OCI-M2 (cell line): ENCODE results near the gene HP.

ENCODE experiments used
- DNase-seq: peaks from one replicate; lab custom pipeline; 2025; ENCODE audit not compliant: unreplicated experiment; lab: John Stamatoyannopoulos, UW

The HP gene

DNA sequence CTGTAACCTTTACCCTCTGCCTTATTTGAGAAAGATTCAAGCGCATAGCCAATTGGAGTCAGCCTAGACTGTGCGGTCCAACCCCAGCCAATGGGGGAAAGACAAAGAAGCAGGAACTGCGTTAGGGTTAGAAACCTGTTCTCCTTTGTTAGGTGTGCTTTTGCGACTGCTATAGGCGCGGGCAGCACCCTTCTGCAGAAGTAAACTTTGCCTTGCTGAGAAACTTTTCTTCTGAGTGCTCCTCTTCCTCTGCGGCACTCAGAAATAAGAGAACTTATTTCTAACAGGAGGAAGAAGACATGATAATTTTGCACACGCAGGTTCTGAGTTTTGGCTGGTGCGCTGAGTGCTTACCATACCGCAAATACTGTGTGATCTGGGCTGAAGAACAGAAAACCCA lies 30.1 kb downstream of the HP start:
- no peak for DNase-seq

DNA sequence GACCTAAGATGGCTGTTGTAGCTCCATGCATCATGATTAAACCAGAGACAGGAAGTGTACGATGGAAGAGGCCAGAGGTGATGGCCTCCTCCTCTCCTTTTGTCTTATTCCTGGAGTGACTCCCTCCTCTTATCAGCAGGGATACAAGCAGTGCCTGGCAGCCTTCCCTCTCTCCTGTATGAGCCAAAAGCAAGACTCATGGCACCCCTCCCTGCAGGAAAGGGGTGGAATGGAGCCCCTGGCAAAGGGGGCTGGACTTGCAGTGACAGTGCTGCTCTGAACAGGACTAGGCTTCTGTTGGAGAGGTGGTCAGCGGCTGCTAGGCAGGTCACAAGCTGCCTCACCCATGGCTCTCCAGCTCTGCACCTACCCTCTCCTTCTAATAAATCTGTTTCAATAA lies 30.7 kb downstream of the HP start:
- DNase-seq = no peak

DNA sequence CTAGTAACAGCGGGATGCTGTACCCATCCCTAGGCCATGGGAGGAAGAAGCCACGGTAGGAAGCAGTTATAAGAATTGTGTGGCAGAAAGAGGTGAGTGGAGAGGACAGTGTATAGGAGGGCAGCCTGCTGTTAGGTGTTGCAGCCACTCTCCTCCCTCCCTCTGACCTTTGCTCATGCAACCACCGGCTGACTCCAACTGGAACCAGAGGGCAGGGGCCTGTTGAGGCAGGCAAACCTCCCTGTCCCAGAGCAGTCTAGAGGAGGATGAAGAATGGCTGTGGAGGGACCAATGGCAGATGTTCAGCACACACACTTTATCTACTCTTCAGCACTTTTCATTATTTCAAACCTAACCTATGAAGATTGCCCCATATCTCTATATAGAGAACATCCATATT lies 36.9 kb downstream of the HP start:
- no peak for DNase-seq

DNA sequence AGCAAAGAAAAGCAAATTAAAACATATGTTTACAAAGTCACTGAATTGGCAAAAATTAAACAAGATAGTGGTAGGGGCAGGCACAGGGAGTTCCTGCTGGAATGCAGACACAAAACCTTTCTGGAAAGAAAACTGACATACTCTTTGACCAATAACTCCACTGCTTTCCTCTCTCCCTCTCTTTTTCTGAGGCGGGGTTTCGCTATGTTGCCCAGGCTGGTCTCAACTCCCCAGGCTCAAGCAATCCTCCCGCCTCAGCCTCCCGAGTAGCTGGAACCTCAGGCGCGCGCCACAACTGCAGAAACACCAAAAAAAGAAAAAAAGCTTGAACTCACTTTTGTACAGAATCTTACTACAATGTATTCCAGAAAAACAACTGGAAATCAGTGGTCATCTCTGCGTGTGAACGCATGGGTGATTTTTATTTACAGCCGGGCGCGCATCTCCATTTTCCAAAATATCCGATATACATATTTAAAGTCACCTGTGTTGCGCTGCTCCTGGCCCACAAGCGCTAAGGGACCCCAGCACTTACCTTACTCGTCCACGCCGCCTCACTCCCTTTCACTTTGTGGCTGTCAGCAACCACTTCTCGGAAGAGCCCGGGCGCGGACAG lies 38.6 kb downstream of the HP start:
- DNase-seq = no peak

DNA sequence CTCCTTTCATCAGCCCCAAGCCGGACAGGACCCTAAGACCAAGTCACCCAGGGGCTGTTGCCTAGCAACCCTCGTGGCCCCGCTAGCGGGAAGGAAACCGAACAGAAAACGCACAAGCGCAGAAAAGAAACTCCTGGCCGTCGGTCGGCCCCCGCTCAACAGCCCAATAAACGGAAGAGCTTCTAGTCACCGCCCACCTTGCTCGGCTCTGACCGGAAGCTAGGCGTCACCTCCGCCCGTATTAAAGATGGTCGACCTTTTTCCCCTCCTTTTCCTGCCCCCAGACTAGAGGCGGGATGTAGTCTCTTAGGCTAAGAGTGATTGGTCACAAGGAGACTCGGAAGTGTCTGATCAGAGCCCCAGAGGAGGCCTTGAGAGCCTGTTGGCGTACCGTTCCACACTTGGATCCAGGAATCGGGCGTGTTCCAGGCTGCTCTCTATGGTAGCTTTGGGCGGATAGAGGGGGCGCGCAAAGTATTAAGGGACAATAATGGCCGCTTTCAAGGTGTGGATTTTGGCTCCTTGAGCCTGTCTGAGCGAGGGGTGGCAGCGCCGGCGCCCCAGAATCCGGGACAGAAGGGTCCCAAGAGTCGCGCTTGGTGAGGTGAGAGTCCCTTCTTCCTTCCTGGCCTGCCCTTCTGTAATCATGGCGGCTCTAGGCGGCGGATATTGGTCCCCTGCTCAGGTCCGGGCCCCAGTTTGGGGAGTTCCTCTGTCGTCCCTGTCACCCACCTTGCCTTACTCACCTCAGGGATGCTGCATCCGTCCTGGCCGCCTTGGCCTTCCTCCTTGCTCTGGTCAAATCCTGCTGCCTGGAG lies 39.4 kb downstream of the HP start, which contains the start of the genes DHX38 and TXNL4B:
Gene DHX38 (plus strand): TSS at position 400 of the 818 bp plus-strand sequence. CDS start 2,311 bp downstream, outside the sequence.
Gene TXNL4B (minus strand): TSS at position 173 of the 818 bp plus-strand sequence. CDS start 2,871 bp downstream, outside the sequence.
- DNase-seq = peak; percentile 90

DNA sequence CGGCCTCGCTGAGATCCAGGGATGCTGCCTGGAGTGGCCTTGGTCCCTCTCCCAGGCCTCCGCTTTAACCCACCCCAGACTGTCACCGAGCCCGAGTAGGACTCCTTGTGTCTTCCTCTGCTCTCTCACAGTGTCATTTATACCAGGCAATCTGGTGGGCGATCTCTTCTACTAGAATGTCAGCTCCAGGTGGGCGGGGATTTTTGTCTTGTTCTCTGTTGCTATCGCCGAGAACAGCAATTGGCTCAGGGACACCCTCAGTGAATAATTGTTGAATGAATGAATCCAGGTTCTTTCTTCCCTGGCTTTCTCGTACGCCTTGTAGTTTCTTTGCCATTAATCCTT lies 39.9 kb downstream of the HP start:
- no peak for DNase-seq

DNA sequence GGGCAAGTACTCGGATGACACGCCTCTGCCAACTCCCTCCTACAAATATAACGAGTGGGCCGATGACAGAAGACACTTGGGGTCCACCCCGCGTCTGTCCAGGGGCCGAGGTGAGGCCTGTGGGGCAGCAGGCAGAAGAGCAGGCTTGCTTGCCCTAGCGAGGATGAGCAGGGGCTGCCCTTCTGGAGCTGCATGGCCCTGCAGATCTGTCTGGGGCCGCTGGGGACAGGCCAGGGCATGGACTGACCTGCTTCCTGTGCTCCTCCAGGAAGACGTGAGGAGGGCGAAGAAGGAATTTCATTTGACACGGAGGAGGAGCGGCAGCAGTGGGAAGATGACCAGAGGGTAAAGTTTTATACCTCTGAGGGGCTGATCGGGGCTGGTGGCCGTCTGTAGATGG lies 44.6 kb downstream of the HP start:
- DNase-seq = no peak

DNA sequence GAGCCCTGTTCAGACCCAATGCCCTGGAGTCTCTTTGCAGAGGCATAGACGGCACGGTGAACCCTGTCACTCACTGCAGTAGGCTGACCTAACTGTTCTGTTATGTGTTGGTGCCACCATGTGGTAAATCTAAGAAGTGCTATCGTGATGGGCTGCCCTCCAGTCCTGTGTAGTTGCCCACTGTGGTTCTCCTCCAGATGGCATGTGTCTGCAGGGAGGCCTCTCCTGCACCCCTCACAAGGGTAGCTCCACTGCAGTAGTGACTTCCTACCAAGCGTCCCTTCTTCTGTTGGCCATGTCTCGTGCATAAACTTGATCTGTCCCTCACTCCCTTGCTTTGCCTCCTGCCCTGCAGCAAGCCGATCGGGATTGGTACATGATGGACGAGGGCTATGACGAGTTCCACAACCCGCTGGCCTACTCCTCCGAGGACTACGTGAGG lies 45.1 kb downstream of the HP start:
- DNase-seq = peak; percentile 12

DNA sequence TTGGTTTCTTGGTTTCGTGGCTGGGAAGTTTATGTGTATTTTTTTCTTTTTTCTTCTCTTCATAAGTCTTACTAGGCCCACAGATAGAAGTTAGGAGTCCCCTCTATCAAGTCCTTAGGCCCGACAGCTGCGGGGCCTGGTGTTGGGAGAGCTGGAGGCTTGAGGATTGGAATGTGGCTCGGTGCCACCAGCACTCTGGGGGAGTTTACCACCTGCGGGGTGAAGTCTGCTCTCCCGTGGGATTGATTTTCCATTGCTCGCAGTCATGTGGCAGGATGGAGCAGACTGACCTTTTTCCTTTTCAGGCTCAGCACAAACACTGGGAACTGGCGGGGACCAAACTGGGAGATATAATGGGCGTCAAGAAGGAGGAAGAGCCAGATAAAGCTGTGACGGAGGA lies 46.9 kb downstream of the HP start:
- DNase-seq = no peak

DNA sequence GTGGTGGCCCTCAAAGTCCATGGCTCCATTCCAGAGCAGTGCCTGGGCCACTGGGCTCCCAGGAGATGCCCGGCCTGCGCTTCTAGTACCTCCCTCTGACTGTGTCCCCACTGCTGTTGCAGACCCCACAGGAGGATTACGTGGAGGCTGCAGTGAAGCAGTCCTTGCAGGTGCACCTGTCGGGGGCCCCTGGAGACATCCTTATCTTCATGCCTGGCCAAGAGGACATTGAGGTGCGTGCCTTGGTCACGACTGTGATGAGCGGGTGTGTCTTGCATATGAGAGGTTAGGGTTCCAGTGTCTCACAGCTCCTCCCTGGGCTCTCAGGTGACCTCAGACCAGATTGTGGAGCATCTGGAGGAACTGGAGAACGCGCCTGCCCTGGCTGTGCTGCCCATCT lies 50.6 kb downstream of the HP start:
- DNase-seq = no peak

DNA sequence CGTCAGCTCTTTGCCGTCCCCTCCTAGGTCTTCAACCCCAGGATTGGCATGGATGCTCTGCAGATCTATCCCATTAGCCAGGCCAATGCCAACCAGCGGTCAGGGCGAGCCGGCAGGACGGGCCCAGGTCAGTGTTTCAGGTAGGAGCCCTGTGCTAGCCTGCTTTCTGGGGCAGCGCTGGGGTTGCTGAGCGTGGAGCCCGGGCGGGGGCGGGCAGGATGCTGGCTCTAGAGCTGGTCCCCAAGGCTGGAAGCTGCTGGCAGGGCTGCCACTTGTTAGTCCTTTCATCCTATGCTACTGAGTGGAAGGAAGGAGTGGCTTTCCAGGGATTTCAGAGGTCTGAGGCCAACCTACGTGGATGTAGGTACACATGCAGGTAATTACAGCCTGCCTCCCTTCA lies 51.7 kb downstream of the HP start:
- no peak for DNase-seq

DNA sequence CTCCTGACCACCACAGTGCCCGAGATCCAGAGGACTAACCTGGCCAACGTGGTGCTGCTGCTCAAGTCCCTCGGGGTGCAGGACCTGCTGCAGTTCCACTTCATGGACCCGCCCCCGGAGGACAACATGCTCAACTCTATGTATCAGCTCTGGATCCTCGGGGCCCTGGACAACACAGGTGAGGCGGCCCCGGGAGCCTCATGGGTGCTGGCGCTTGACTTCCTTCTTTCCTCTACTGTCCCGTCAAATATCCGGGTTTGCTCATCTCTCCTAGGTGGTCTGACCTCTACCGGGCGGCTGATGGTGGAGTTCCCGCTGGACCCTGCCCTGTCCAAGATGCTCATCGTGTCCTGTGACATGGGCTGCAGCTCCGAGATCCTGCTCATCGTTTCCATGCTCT lies 53.1 kb downstream of the HP start:
- no peak for DNase-seq

DNA sequence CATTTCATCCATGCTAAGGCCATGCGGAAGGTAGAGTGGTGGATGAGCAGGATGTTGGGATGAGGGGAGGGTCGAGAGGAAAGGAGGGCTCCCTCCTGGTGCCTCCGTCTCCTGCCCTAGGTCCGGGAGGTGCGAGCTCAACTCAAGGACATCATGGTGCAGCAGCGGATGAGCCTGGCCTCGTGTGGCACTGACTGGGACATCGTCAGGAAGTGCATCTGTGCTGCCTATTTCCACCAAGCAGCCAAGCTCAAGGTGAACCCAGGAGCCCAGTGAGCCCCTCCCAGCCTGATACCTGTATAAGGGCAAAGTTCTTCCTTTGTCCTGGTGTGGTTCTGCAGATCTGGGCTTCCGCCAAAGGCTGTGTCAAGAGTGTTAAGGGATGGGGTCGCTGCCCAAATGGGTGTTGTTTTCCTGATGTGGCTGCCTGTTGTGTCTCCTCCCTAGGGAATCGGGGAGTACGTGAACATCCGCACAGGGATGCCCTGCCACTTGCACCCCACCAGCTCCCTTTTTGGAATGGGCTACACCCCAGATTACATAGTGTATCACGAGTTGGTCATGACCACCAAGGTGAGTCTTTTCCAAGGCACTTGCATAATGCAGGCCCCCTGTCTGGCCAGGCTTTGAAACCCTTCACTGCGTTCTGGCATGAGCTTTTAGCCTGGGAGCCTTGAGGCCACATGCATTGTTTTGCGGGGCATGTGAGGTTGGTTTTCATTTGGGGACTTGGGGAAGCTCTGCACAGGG lies 54.2 kb downstream of the HP start:
- no peak for DNase-seq

DNA sequence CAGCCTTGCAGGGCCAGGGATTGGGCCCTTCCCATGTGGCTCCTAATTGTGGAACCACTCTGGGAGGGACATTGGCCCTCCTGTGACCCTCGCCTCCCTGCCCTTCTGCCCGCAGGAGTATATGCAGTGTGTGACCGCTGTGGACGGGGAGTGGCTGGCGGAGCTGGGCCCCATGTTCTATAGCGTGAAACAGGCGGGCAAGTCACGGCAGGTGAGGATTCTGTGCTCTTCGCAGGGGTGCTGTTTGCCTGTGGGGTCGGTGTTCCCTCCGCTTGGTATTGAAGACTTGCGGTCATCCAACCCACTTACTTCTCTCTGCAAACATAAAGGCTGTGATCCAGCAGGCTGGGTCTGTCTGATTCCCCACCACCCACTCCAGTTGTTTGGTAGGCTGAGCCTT lies 55.0 kb downstream of the HP start:
- no peak for DNase-seq

DNA sequence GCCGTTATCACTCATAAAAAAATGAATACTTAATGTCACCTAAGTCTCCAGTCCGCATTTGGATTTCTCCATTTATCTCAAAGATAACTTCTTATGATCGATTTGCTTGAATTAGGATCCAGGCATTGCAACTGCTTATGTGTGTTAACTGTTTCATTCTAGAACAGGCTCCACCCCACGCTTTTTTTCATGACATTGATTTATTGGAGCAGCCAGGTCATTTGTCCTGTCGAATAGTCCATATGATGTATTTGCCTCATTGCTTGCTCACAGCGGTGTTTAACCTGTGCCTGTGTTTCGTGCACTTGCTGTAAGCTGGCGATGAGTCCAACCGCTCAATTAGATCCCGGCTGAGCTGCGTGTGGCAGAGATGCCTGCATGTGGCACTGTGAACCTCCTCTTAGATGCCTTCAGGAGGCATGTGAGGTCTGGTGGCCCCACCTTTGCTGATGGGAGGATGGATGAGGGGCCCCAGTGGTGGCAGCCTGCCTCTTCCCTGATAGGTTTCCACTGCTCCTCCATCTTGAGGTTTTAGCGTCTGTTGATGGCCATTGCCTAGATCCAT lies 55.7 kb downstream of the HP start:
- no peak for DNase-seq
